NCI-H1694 treated with DMSO at 0.1 percent for 48 hours (cell line): ENCODE measurements around the gene AHCYL2.
"Not testable (repeated sequence)": the region's sequence is repeated elsewhere in the genome, so short reads cannot be mapped to it uniquely, and the experiment has no call there.

Source experiments
- DNase-seq: peaks from one replicate; lab custom pipeline; 2025; lab: John Stamatoyannopoulos, UW

Gene AHCYL2

DNA sequence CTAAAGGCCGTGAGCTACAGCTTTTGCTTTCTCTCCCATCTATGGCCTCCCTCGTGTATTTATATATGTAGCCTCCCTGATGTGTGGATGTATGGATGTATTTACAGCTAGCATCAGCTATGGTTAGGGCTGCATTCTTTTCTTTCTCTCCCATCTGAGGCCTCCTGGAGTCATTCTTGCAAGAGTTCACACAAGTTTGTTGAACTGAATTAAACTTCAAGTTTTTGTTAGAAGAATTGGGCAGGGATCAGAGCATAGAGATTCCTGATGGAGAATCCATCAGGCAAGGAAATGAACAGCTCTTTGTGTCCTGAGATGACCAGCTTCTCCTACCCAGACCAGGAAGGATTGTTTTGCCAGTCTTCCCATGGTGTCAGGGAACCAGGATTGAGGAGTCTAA is 60.3 kb downstream of the AHCYL2 start:
- no peak for DNase-seq

GRCh38 chr7:129292861-129293260 is 68.0 kb downstream of the AHCYL2 start:
- no peak for DNase-seq

DNA sequence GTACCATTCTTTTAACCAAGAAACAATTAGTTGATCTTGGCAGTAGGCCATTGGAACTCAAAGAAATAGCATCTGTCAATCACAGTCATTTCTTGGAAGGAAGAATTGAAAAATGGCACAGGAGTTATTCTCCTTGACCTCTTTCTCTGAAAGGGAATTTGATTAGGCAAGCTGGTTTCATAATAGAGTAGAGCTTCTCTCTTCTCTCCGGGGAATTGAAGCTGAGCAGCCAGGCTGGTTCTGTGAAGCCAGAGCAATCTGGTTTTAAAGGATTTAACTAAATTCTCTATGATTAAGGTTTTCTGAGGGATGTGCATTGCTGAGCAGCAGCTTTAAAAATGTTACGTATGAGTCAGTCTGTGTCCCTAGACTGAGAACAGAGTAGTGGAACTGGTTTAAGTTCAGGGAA is 70.2 kb downstream of the AHCYL2 start:
- no peak for DNase-seq

DNA sequence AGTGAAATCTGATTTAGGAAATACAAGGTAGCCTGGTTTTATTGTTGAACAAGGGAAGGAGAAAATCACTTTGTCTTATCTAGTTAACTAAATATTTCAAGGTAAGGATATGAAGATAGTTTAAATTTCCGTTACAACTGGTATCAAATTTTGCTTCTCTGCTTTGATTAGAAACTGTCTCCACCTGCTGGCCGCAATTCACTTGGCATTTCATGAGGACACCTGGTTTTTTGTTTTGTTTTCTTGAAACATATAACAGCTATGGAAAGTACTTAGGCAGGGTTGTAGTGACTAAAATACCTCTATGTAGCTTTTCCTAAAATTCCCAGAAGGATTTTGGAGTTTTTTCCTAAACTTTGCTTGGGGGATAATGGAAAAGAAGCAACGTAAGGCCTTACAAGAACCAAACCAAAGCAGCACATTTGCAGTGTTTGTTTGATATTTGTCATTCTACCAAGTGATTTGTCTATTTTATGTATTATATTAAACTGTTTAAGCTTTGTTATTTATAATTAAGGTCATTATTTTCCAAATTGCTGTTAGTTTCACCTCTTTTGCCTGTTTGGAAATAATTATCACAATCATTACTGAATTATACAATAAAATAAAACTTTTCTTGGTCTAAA is 73.6 kb downstream of the AHCYL2 start:
- peak; percentile 43 for DNase-seq

- no peak for DNase-seq
Observed at GRCh38 chr7:129299889-129300288, 75.1 kb downstream of the AHCYL2 start.

DNA sequence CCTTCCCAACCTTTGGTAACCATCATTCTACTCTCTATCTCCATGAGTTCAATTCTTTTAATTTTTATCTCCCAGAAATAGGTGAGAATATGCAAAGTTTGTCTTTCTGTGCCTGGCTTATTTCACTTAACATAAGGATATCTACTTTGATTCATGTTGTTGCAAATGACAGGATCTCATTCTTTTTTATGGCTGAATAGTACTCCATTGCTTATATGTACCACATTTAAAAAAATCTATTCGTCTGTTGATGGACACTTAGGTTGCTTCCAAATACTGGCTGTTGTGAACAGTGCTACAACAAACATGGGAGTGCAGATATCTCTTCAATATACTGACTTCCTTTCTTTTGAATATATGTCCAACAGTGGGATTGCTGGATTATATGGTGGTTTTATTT is 75.5 kb downstream of the AHCYL2 start:
- not testable (repeated sequence) for DNase-seq

GRCh38 chr7:129307592-129307991 is 82.8 kb downstream of the AHCYL2 start:
- no peak for DNase-seq

- DNase-seq = no peak
Observed at GRCh38 chr7:129308047-129308446, 83.2 kb downstream of the AHCYL2 start.

DNA sequence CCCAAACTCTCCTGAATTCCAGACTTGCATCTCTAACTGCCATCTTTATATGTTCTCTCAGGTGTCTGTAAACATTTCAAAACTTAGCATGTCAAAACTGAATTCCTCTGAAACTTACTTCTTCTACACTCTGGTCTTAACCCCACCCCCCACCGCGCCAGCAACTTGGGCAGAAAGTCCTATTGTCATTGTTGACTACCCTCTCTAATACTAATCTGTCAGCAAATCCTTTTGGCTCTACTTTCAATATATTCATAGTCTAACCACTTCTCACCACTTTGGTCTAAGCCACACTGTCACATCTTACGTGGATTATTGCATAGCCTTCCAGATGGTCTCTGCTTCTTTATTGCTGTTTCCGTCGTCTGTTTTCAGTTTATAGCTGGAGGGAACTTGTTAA is 86.6 kb downstream of the AHCYL2 start:
- DNase-seq = no peak

DNA sequence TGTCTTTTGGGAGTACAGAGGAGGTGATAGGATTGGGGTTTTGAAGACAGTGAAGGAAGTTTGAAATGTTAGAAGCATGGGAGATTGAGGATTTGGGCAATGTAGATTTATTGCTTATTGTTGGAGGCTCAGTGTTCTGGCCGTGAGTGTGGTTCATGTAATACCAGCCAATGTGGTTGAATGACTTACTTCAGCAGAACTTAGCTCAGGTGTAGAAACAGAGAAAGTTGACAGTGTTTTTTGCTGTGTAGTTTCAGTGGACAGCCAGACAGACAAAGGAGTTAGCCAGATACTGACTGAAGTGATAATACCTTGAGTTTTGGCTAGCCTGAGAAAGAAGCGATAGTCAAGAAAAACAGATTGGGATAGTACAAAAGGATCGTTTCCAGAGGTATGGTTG is 88.5 kb downstream of the AHCYL2 start:
- DNase-seq = no peak

GRCh38 chr7:129315960-129316359 is 91.1 kb downstream of the AHCYL2 start:
- no peak for DNase-seq

- no peak for DNase-seq
Observed at GRCh38 chr7:129317450-129317849, 92.6 kb downstream of the AHCYL2 start.

- no peak for DNase-seq
Observed at GRCh38 chr7:129327076-129327475, 102.2 kb downstream of the AHCYL2 start.

DNA sequence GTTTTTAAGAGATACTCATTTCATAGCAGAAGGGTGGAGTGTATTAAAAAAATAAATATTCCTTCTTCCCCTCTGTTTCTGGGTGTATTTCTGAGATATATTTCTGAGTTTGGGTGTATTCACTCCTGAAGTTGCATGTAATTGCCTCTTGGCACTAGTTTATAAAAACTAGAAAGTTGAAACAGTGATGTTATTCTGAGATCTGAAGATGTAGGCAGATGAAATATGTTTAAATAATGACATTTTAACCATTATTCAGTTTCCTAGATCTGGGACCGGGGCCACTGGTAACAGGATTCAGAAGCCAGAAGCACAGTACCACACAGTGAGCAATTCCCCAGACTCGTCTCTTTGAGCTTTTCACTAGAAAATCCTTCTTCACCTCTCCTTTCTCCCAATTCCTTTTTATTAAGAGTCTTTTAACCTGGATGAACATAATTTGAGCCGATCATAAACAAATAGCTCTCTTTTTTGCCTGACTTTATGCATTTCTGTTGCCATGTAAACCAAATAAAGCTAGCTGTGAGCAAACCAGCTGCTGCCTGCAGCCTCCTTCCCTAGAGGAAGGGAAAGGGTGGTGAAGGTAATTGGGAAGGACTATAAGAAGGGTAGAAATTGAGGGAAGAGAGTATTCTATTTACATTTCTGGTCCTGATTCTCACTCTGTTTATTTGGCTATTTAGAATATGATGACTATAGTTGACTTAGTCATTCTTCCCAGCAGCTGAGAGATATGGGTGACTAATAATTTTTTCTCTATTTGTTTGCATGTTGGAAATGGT is 107.6 kb downstream of the AHCYL2 start:
- DNase-seq = no peak

DNA sequence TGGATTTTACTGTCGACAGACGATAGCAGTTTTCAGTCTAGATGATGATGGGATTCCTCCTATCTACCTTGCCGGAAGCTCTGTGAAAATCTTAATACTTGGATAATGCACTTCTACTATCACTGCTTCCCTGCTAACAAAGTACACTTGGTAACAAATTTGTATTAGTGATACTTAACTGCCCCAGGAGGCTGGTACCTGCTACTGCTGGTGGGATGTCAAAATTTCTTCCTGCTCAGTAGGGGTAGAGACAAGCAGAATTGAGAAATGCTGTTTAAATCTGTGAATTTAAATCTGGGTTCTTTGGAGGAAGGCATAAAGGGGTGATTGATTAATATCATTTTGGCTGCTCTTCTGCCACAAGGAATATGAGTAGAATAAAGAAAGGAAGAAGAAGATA is 109.6 kb downstream of the AHCYL2 start:
- no peak for DNase-seq

GRCh38 chr7:129338450-129338849 is 113.6 kb downstream of the AHCYL2 start:
- no peak for DNase-seq

DNA sequence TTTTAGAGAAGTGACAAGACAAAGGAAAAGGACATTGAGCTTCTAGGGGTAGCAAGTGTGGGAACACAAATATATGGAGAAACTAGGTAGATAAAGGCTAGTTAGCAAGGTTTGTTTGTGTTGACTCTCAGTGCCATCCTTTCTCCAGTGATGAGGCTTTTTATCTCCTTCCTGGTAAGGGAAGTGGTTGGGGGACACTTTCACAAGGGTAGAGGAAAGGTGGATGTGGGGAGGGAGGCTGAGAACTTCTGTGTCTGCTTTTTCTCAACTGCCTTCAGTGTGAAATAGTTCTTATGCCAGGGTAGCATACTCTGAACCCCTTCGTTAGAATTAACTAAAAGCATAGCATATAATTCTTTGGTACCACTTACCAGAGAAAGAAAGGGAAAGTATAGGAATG is 116.4 kb downstream of the AHCYL2 start:
- DNase-seq = no peak

- DNase-seq = no peak
Observed at GRCh38 chr7:129341816-129342806, 117.3 kb downstream of the AHCYL2 start.

- peak; percentile 39 for DNase-seq
Observed at GRCh38 chr7:129343099-129343700, 118.4 kb downstream of the AHCYL2 start.

GRCh38 chr7:129347330-129347729 is 122.5 kb downstream of the AHCYL2 start:
- no peak for DNase-seq

GRCh38 chr7:129348023-129348740 is 123.4 kb downstream of the AHCYL2 start:
- no peak for DNase-seq
